Measurements from ENCODE around the gene SLC12A6.

- TF ChIP-seq, protein P1, sequence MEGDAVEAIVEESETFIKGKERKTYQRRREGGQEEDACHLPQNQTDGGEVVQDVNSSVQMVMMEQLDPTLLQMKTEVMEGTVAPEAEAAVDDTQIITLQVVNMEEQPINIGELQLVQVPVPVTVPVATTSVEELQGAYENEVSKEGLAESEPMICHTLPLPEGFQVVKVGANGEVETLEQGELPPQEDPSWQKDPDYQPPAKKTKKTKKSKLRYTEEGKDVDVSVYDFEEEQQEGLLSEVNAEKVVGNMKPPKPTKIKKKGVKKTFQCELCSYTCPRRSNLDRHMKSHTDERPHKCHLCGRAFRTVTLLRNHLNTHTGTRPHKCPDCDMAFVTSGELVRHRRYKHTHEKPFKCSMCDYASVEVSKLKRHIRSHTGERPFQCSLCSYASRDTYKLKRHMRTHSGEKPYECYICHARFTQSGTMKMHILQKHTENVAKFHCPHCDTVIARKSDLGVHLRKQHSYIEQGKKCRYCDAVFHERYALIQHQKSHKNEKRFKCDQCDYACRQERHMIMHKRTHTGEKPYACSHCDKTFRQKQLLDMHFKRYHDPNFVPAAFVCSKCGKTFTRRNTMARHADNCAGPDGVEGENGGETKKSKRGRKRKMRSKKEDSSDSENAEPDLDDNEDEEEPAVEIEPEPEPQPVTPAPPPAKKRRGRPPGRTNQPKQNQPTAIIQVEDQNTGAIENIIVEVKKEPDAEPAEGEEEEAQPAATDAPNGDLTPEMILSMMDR (IDR thresholded peaks at IDR 0.05) = peak; percentile 15; the same call in 2 of the 3 replicates
- TF ChIP-seq FOXS1 (CRISPR knock-in tag; IDR thresholded peaks at IDR 0.05) (no peak), JUN (IDR thresholded peaks at IDR 0.05) (no peak), ZFP36 (IDR thresholded peaks at IDR 0.05; ENCODE audit: borderline replicate concordance, partially characterized antibody) (no peak), POLR2A (IDR thresholded peaks at IDR 0.05; ENCODE audit: low read length) (0 out of 2 replicates have a peak, but pooled peaks have one; percentile 8), SMC3 (IDR thresholded peaks at IDR 0.05) (no peak)
These were observed 113.5 kb downstream of the SLC12A6 start for GRCh38 chr15:34223904-34224596.
